ENCODE measurements around the gene WDR20.

GRCh38 chr14:102188187-102188586, 48.5 kb downstream of the WDR20 start:
- TF ChIP-seq CTCF (IDR thresholded peaks at IDR 0.05; ENCODE audit: poor library complexity) (no peak), EZH2 (IDR thresholded peaks at IDR 0.05; ENCODE audit: borderline replicate concordance) (no peak), EZH2phosphoT487 (IDR thresholded peaks at IDR 0.05; ENCODE audit: low read depth, severe bottlenecking, unreplicated experiment) (no peak)

Measured in hepatocyte (in vitro differentiated cells).